ENCODE data around the gene AP4S1. TPM values are rescaled to one million over a fixed set of nuclear protein-coding genes. Genes with fewer than 3 reads are reported as not detected.
"Not testable (repeated sequence)": the region's sequence is repeated elsewhere in the genome, so short reads cannot be mapped to it uniquely, and the experiment has no call there.

AP4S1 gene
- total RNA-seq (ENCODE audit: unreplicated experiment) = 9.2 TPM
- long read RNA-seq = 0 reads

- no peaks in the 10 kb centered on the region for H3K9me3 Mint-ChIP-seq (ENCODE audit: unreplicated experiment)
- peaks cover 14% of the 10 kb centered on the region for H3K27me3 Mint-ChIP-seq (ENCODE audit: unreplicated experiment)
- peaks cover 22% of the 10 kb centered on the region for H3K36me3 Mint-ChIP-seq (ENCODE audit: low read depth, unreplicated experiment)
- no peak for TF ChIP-seq CTCF (IDR thresholded peaks at IDR 0.05; ENCODE audit: unreplicated experiment)
- H3K27ac Mint-ChIP-seq (ENCODE audit: unreplicated experiment) = peak within 1 kb of the TSS; percentile 100
- peak; percentile 53 for DNase-seq (ENCODE audit: low spot score)
- peaks cover 26% of the 10 kb centered on the region for H3K4me1 Mint-ChIP-seq (ENCODE audit: unreplicated experiment)
- peak within 1 kb of the TSS; percentile 98 for H3K4me3 Mint-ChIP-seq (ENCODE audit: unreplicated experiment)
Measured at GRCh38 chr14:31025367-31026076, at the start of gene AP4S1. AP4S1 (plus strand) TSS chr14:31025649; CDS start chr14:31066197, 40,548 bp downstream.

- no peak overlapping the region for H3K4me3 Mint-ChIP-seq (ENCODE audit: unreplicated experiment)
- no peak overlapping the region for H3K27ac Mint-ChIP-seq (ENCODE audit: unreplicated experiment)
- DNase-seq (ENCODE audit: low spot score) = no peak
- no peaks in the 10 kb centered on the region for H3K27me3 Mint-ChIP-seq (ENCODE audit: unreplicated experiment)
- TF ChIP-seq CTCF (IDR thresholded peaks at IDR 0.05; ENCODE audit: unreplicated experiment) = no peak
- H3K4me1 Mint-ChIP-seq (ENCODE audit: unreplicated experiment) = peaks cover 17% of the 10 kb centered on the region
- H3K9me3 Mint-ChIP-seq (ENCODE audit: unreplicated experiment) = no peaks in the 10 kb centered on the region
- H3K36me3 Mint-ChIP-seq (ENCODE audit: low read depth, unreplicated experiment) = no peaks in the 10 kb centered on the region
Measured at GRCh38 chr14:30977752-30978151, 47.7 kb upstream of the AP4S1 start.

- H3K4me1 Mint-ChIP-seq (ENCODE audit: unreplicated experiment); H3K27ac Mint-ChIP-seq (ENCODE audit: unreplicated experiment); H3K4me3 Mint-ChIP-seq (ENCODE audit: unreplicated experiment); H3K27me3 Mint-ChIP-seq (ENCODE audit: unreplicated experiment); H3K9me3 Mint-ChIP-seq (ENCODE audit: unreplicated experiment); H3K36me3 Mint-ChIP-seq (ENCODE audit: low read depth, unreplicated experiment): not testable (repeated sequence)
- peak; percentile 31 for DNase-seq (ENCODE audit: low spot score)
- TF ChIP-seq CTCF (IDR thresholded peaks at IDR 0.05; ENCODE audit: unreplicated experiment) = peak; percentile 56
Measured at GRCh38 chr14:30980106-30980704, 45.2 kb upstream of the AP4S1 start.

DNA sequence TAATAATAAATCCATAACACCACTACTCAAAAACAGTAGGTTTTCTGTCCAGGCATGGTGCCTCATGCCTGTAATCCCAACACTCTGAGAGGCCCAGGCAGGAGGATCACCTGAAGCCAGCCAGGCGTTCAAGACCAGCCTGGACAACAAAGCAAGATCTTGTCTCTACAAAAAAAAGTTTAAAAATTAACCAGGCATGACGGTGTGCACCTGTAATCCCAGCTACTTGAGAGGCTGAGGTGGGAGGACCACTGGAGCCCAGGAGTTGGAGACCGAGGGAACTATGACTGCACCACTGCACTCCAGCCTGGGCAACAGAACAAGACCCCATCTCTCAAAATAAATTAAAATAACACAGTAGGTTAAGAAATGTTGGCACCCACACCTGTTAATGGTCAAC lies 44.5 kb upstream of the AP4S1 start:
- no peaks in the 10 kb centered on the region for H3K9me3 Mint-ChIP-seq (ENCODE audit: unreplicated experiment)
- H3K36me3 Mint-ChIP-seq (ENCODE audit: low read depth, unreplicated experiment) = no peaks in the 10 kb centered on the region
- peak overlapping the region; percentile 36 for H3K27ac Mint-ChIP-seq (ENCODE audit: unreplicated experiment)
- H3K4me3 Mint-ChIP-seq (ENCODE audit: unreplicated experiment) = no peak overlapping the region
- H3K27me3 Mint-ChIP-seq (ENCODE audit: unreplicated experiment) = no peaks in the 10 kb centered on the region
- no peaks in the 10 kb centered on the region for H3K4me1 Mint-ChIP-seq (ENCODE audit: unreplicated experiment)
- no peak for DNase-seq (ENCODE audit: low spot score)
- no peak for TF ChIP-seq CTCF (IDR thresholded peaks at IDR 0.05; ENCODE audit: unreplicated experiment)

DNA sequence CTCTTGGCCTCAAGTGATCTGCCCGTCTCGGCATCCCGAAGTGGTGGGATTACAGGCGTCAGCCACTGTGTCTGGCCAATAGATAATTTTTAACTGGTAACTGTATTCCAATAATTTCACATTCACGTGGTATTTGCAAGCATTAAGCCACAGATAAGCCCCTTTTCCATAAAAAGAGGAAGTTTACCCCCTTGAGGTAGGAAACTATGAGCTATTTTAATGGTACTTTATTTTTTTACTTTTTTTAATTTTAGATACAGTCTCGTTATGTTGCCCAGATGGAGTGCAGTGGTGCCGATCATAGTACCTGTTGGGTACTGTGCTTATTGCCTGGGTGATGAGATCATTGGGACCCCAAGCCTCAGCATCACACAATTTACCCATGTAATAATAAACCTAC lies 42.9 kb upstream of the AP4S1 start:
- H3K9me3 Mint-ChIP-seq (ENCODE audit: unreplicated experiment) = no peaks in the 10 kb centered on the region
- H3K27me3 Mint-ChIP-seq (ENCODE audit: unreplicated experiment) = no peaks in the 10 kb centered on the region
- no peak overlapping the region for H3K27ac Mint-ChIP-seq (ENCODE audit: unreplicated experiment)
- no peak for DNase-seq (ENCODE audit: low spot score)
- TF ChIP-seq CTCF (IDR thresholded peaks at IDR 0.05; ENCODE audit: unreplicated experiment) = no peak
- H3K4me1 Mint-ChIP-seq (ENCODE audit: unreplicated experiment) = no peaks in the 10 kb centered on the region
- no peaks in the 10 kb centered on the region for H3K36me3 Mint-ChIP-seq (ENCODE audit: low read depth, unreplicated experiment)
- H3K4me3 Mint-ChIP-seq (ENCODE audit: unreplicated experiment) = no peak overlapping the region

All from endothelial cell (in vitro differentiated cells).